Lower leg skin (tissue), 3 donors: Measurements from ENCODE around the gene PDZRN4.

Experiments used
- CTCF ChIP-seq, 3 donors: fragments of 450-650 bp; IDR thresholded peaks; one replicate each; pipeline ENCODE4 v1.5.1; 2016; ENCODE audit warnings: antibody characterized with exemption in 3 of 3, mild to moderate bottlenecking in 3 of 3, moderate library complexity in 2 of 3
- POLR2A ChIP-seq, 2 donors: fragments of 450-650 bp; IDR thresholded peaks; one replicate each; pipeline ENCODE4 v1.6.1; 2016 to 2017; ENCODE audit warnings: antibody characterized with exemption in 2 of 2, mild to moderate bottlenecking in 1 of 2, moderate library complexity in 1 of 2

- TF ChIP-seq CTCF (IDR thresholded peaks at IDR 0.05), result no peak
- no peak for TF ChIP-seq POLR2A (IDR thresholded peaks at IDR 0.05)
Observed at GRCh38 chr12:41302979-41303403, 114.9 kb downstream of the PDZRN4 start.
